HFF-Myc (cell line): ENCODE measurements around the gene TRIM33.

ENCODE experiments used
- DNase-seq: peaks from one replicate; pipeline ENCODE4 v3.0.0-alpha.2; 2011; ENCODE audit warnings: low read depth; ENCODE audit errors: extremely low read depth
- H3K4me3 ChIP-seq: replicated peaks from 2 replicates; pipeline ENCODE4 v1.5.1; 2011; ENCODE audit warnings: low read depth, mild to moderate bottlenecking, control low read depth, low read length
- TF ChIP-seq, protein P1 (sequence below): IDR thresholded peaks from 2 replicates; pipeline ENCODE4 v1.5.1; 2012; ENCODE audit warnings: mild to moderate bottlenecking, low read depth, low read length, control low read depth; ENCODE audit errors: missing control alignments

The TRIM33 gene

GRCh38 chr1:114550336-114550735 is 39.3 kb upstream of the TRIM33 start:
- no peak for DNase-seq
- H3K4me3 ChIP-seq: no peak overlapping the region
- TF ChIP-seq, protein P1, sequence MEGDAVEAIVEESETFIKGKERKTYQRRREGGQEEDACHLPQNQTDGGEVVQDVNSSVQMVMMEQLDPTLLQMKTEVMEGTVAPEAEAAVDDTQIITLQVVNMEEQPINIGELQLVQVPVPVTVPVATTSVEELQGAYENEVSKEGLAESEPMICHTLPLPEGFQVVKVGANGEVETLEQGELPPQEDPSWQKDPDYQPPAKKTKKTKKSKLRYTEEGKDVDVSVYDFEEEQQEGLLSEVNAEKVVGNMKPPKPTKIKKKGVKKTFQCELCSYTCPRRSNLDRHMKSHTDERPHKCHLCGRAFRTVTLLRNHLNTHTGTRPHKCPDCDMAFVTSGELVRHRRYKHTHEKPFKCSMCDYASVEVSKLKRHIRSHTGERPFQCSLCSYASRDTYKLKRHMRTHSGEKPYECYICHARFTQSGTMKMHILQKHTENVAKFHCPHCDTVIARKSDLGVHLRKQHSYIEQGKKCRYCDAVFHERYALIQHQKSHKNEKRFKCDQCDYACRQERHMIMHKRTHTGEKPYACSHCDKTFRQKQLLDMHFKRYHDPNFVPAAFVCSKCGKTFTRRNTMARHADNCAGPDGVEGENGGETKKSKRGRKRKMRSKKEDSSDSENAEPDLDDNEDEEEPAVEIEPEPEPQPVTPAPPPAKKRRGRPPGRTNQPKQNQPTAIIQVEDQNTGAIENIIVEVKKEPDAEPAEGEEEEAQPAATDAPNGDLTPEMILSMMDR: no peak

- no peak overlapping the region for H3K4me3 ChIP-seq
- DNase-seq: no peak
- TF ChIP-seq, protein P1: no peak
Observed at GRCh38 chr1:114549137-114549536, 38.1 kb upstream of the TRIM33 start.

- no peak overlapping the region for H3K4me3 ChIP-seq
- no peak for DNase-seq
- TF ChIP-seq, protein P1: no peak
Observed at GRCh38 chr1:114547076-114547475, 36.1 kb upstream of the TRIM33 start.

DNA sequence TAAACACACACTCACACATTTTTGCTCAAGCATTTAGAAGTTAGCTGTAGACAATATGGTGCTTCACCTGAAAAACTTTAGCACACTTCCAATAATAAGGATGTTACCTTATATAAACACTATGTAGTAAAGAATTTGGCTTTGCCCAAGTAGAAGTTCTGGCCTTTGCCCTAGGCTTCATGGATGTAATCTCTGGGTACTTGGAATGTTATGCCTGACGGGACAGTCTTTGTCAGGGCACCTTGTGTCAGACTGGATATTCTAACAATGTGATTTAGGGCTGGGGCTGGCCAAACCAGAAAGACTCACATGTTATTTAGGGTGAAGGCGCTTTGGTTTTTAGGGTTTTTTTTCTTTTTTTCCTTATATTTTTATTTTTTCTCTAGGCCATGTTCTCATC is 34.8 kb upstream of the TRIM33 start:
- TF ChIP-seq, protein P1: no peak
- DNase-seq: no peak
- H3K4me3 ChIP-seq: no peak overlapping the region

- TF ChIP-seq, protein P1: no peak
- no peak overlapping the region for H3K4me3 ChIP-seq
- no peak for DNase-seq
Observed at GRCh38 chr1:114545315-114545714, 34.3 kb upstream of the TRIM33 start.

DNA sequence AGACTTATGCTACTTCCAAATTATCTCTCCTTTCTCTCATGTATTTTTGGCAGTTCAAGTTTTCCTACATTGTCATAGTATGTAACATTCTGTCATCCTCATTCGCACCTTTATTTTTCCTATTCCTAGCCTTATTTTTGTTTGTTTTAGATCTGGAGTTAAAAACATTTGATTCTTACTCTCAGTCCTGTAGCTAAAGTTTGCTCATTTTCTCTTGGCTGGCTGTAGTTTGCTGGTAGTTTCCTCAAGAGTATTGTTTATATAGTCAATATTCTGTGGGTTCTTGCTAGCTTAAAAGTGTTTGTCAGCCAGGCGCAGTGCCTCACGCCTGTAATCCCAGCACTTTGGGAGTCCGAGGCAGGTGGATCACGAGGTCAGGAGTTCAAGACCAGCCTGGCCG is 29.8 kb upstream of the TRIM33 start:
- TF ChIP-seq, protein P1: no peak
- no peak overlapping the region for H3K4me3 ChIP-seq
- no peak for DNase-seq

GRCh38 chr1:114540272-114540671 is 29.3 kb upstream of the TRIM33 start:
- no peak for DNase-seq
- TF ChIP-seq, protein P1: no peak
- no peak overlapping the region for H3K4me3 ChIP-seq
